ENCODE data around the gene GPR137. TPM values are rescaled to one million over a fixed set of nuclear protein-coding genes. Genes with fewer than 3 reads are reported as not detected.

The GPR137 gene
- polyA plus RNA-seq, 2 of the 4 experiments (the other 2 are of a cell fraction) = 11.0 to 37.4 TPM

- H3K4me3 ChIP-seq = no peak overlapping the region
- FAIRE-seq (no peak), ATAC-seq (no peak), DNase-seq (ENCODE audit: low read depth in 1 of 2, low spot score in 1 of 2) (no peak)
- TF ChIP-seq HDAC2 (IDR thresholded peaks at IDR 0.05) (no peak), BHLHE40 (IDR thresholded peaks at IDR 0.05; ENCODE audit: low read depth, low read length) (no peak), ELK1 (IDR thresholded peaks at IDR 0.05; ENCODE audit: low read depth, low read length) (no peak), KDM1A (IDR thresholded peaks at IDR 0.05; ENCODE audit: low read depth) (no peak), POLR2AphosphoS2 (conservative IDR thresholded peaks at IDR 0.05; ENCODE audit: low read length) (no peak), POLR2A (IDR thresholded peaks at IDR 0.05; ENCODE audit: low read length) (no peak), CHD2 (IDR thresholded peaks at IDR 0.05; ENCODE audit: low read length, partially characterized antibody) (no peak), EHMT2 (IDR thresholded peaks at IDR 0.05; ENCODE audit: low read depth) (no peak), CBX8 (IDR thresholded peaks at IDR 0.05) (no peak), PBX3 (IDR thresholded peaks at IDR 0.05) (no peak), HEYL (CRISPR knock-in tag; IDR thresholded peaks at IDR 0.05) (no peak), TFCP2L1 (CRISPR knock-in tag; IDR thresholded peaks at IDR 0.05) (no peak), RARB (CRISPR knock-in tag; IDR thresholded peaks at IDR 0.05) (no peak), FOSB (CRISPR knock-in tag; IDR thresholded peaks at IDR 0.05) (no peak), MAFK (IDR thresholded peaks at IDR 0.05; ENCODE audit: partially characterized antibody) (no peak), JUNB (IDR thresholded peaks at IDR 0.05) (no peak), CHD4 (IDR thresholded peaks at IDR 0.05; ENCODE audit: borderline replicate concordance) (no peak)
- POLR2A ChIA-PET = no interaction called here
- H3K4me2 ChIP-seq = no peak overlapping the region
- CTCF ChIA-PET = interaction anchor here (1.0 to 20.5 kb wide), 4 partner anchors 10 to 39 kb away, joined by 3 to 448 read pairs (median 4); partner anchors contain the start of genes CATSPERZ and ESRRA
- no peaks in the 10 kb centered on the region for H3K9me3 ChIP-seq
- peaks cover 5% of the 10 kb centered on the region; the same call in 2 of the 3 replicates for H3K4me1 ChIP-seq
- WGBS (ENCODE audit: missing lambda C conversion rate) = 86% methylated on average over 34 of the region's 42 CpGs
- no peak overlapping the region for H3K27ac ChIP-seq
Measured at GRCh38 chr11:64292460-64293254, 7.0 kb downstream of the GPR137 start.

GRCh38 chr11:64294774-64295173 lies 9.1 kb downstream of the GPR137 start:
- FAIRE-seq (no peak), DNase-seq (ENCODE audit: low read depth in 1 of 2, low spot score in 1 of 2) (no peak), ATAC-seq (no peak)
- Histone ChIP-seq H3K4me3 (no peak overlapping the region), H3K4me2 (no peak overlapping the region), H3K4me1 (peaks cover 5% of the 10 kb centered on the region; the same call in 2 of the 3 replicates), H3K9me3 (no peaks in the 10 kb centered on the region), H3K27ac (no peak overlapping the region)
- TF ChIP-seq JUN (IDR thresholded peaks at IDR 0.05) (no peak), BCL3 (IDR thresholded peaks at IDR 0.05) (no peak), HEYL (CRISPR knock-in tag; IDR thresholded peaks at IDR 0.05) (no peak), USF2 (IDR thresholded peaks at IDR 0.05) (no peak), KDM1A (IDR thresholded peaks at IDR 0.05; ENCODE audit: low read depth) (no peak), RNF2 (IDR thresholded peaks at IDR 0.05; ENCODE audit: borderline replicate concordance, low read depth) (no peak), PHF8 (IDR thresholded peaks at IDR 0.05; ENCODE audit: borderline replicate concordance, low read depth) (no peak)
- ChIA-PET POLR2A (interaction anchor here (1.0 kb wide), 1 partner anchor 18 kb away, joined by 4 read pairs; no protein-coding TSS in a partner anchor), CTCF (interaction anchor here (0.6 to 1.7 kb wide), 6 partner anchors 8 to 119 kb away, joined by 3 to 8 read pairs (median 4); no protein-coding TSS in a partner anchor)
- 62% methylated on average over 3 of the region's 3 CpGs for WGBS (ENCODE audit: missing lambda C conversion rate)

Data from A549 (cell line).